Mesothelial cell of epicardium (in vitro differentiated cells): ENCODE data around the gene CACFD1. TPM values are rescaled to one million over a fixed set of nuclear protein-coding genes. Genes with fewer than 3 reads are reported as not detected.

Experiments used
- DNase-seq, 2 experiments: peaks; one replicate each; pipeline ENCODE4 v3.0.0; 2021; ENCODE audit warnings: low spot score in 2 of 2; ENCODE audit not compliant: unreplicated experiment in 2 of 2
- H3K27ac Mint-ChIP-seq: 2 replicates; pipeline ENCODE4 v1.8.0; 2021; ENCODE audit warnings: mixed read lengths
- H3K27me3 Mint-ChIP-seq: 2 replicates; pipeline ENCODE4 v1.8.0; 2021; ENCODE audit warnings: low read depth, mixed read lengths
- H3K36me3 Mint-ChIP-seq: 2 replicates; pipeline ENCODE4 v1.8.0; 2021; ENCODE audit warnings: mixed read lengths
- H3K4me1 Mint-ChIP-seq: 2 replicates; pipeline ENCODE4 v1.8.0; 2021; ENCODE audit warnings: mixed read lengths
- H3K4me3 Mint-ChIP-seq: 2 replicates; pipeline ENCODE4 v1.8.0; 2021; ENCODE audit warnings: mild to moderate bottlenecking, moderate library complexity, mixed read lengths
- H3K9me3 Mint-ChIP-seq: 2 replicates; pipeline ENCODE4 v1.8.0; 2021; ENCODE audit warnings: mixed read lengths
- CTCF ChIP-seq: fragments of 200-600 bp; sonication (generic); IDR thresholded peaks from one replicate; pipeline ENCODE4 v1.5.0; 2021; ENCODE audit warnings: antibody characterized with exemption; ENCODE audit not compliant: unreplicated experiment
- total RNA-seq: library from RNA; stranded (reverse); gene quantifications from 3 replicates; pipeline ENCODE4 v1.2.1, GENCODE V29; 2021

CACFD1 gene
- total RNA-seq, 1 donor from 2014 or later: 35.4 TPM

GRCh38 chr9:133499892-133500270, 40.1 kb downstream of the CACFD1 start:
- Mint-ChIP-seq H3K9me3 (peaks cover 24% of the 10 kb centered on the region), H3K36me3 (no peaks in the 10 kb centered on the region), H3K27ac (no peak overlapping the region), H3K4me1 (no peaks in the 10 kb centered on the region), H3K27me3 (no peaks in the 10 kb centered on the region), H3K4me3 (no peak overlapping the region)
- no peak for TF ChIP-seq CTCF
- DNase-seq: no peak

GRCh38 chr9:133502112-133502511, 42.3 kb downstream of the CACFD1 start:
- H3K4me1 Mint-ChIP-seq: peaks cover 7% of the 10 kb centered on the region

GRCh38 chr9:133505186-133505830, 45.5 kb downstream of the CACFD1 start:
- no peak for TF ChIP-seq CTCF
- Mint-ChIP-seq H3K9me3 (peaks cover 24% of the 10 kb centered on the region), H3K4me3 (no peak overlapping the region), H3K36me3 (no peaks in the 10 kb centered on the region), H3K27ac (no peak overlapping the region), H3K27me3 (no peaks in the 10 kb centered on the region), H3K4me1 (peaks cover 24% of the 10 kb centered on the region)
- DNase-seq: no peak

More at GRCh38 chr9:133502112-133502511, 42.3 kb downstream of the CACFD1 start:
- Mint-ChIP-seq H3K4me3 (no peak overlapping the region), H3K27ac (no peak overlapping the region), H3K27me3 (no peaks in the 10 kb centered on the region), H3K9me3 (peaks cover 24% of the 10 kb centered on the region), H3K36me3 (no peaks in the 10 kb centered on the region)
- no peak for DNase-seq
- TF ChIP-seq CTCF: no peak

GRCh38 chr9:133505901-133506652, 46.3 kb downstream of the CACFD1 start:
- DNase-seq: no peak
- Mint-ChIP-seq H3K9me3 (peaks cover 22% of the 10 kb centered on the region), H3K4me3 (no peak overlapping the region), H3K36me3 (no peaks in the 10 kb centered on the region), H3K27ac (no peak overlapping the region), H3K4me1 (peaks cover 26% of the 10 kb centered on the region), H3K27me3 (no peaks in the 10 kb centered on the region)
- no peak for TF ChIP-seq CTCF

- Mint-ChIP-seq H3K27ac (no peak overlapping the region), H3K4me1 (peaks cover 26% of the 10 kb centered on the region), H3K36me3 (no peaks in the 10 kb centered on the region), H3K4me3 (no peak overlapping the region), H3K27me3 (no peaks in the 10 kb centered on the region), H3K9me3 (peaks cover 16% of the 10 kb centered on the region)
- no peak for TF ChIP-seq CTCF
- no peak for DNase-seq
Measured at GRCh38 chr9:133506653-133507038, 46.9 kb downstream of the CACFD1 start.
